PC-9 (cell line): ENCODE data around the gene KIAA1217. TPM values are rescaled to one million over a fixed set of nuclear protein-coding genes. Genes with fewer than 3 reads are reported as not detected.

Source experiments
- BruUV-seq: library from RNA; stranded (reverse); fragments of 400-500 nt; replicated peaks from 2 replicates; lab custom pipeline; 2021; lab: Mats Ljungman, UMichigan
- CTCF ChIA-PET: fragments of 300-600 bp; sonication (Branson Sonifier 250); formaldehyde crosslinking; loops from one replicate; lab custom pipeline; 2022; ENCODE audit warnings: antibody characterized with exemption; lab: Charles Lee
- POLR2A ChIA-PET: fragments of 300-600 bp; sonication (Branson Sonifier 250); formaldehyde crosslinking; loops from one replicate; lab custom pipeline; 2022; ENCODE audit warnings: antibody characterized with exemption; ENCODE audit not compliant: unreplicated experiment; lab: Charles Lee
- DNase-seq, 2 experiments: peaks; one replicate each; pipeline versions ENCODE4 v3.0.0 to v3.0.0-alpha.2; 2015 to 2022; ENCODE audit warnings: mixed read lengths in 1 of 2
- H2AFZ ChIP-seq: fragments of 200-600 bp; sonication (generic); 2 replicates; pipeline ENCODE4 v1.8.1; 2017; ENCODE audit warnings: antibody characterized with exemption
- H3F3A ChIP-seq: fragments of 200-600 bp; sonication (generic); 2 replicates; pipeline ENCODE4 v1.8.1; 2017; ENCODE audit warnings: antibody characterized with exemption, mild to moderate bottlenecking, low read depth; ENCODE audit not compliant: insufficient read depth
- H3K27ac ChIP-seq: fragments of 200-600 bp; sonication (generic); 2 replicates; pipeline ENCODE4 v1.6.1; 2016; ENCODE audit warnings: mixed run types
- H3K27me3 ChIP-seq: fragments of 200-600 bp; sonication (generic); 2 replicates; pipeline ENCODE4 v1.6.1; 2016; ENCODE audit warnings: low read depth, mixed run types; ENCODE audit not compliant: insufficient read depth
- H3K36me3 ChIP-seq: fragments of 200-600 bp; sonication (generic); 2 replicates; pipeline ENCODE4 v1.6.1; 2016; ENCODE audit warnings: low read depth, mixed run types
- H3K4me1 ChIP-seq: fragments of 200-600 bp; sonication (generic); replicated peaks from 2 replicates; pipeline ENCODE4 v1.6.1; 2016; ENCODE audit warnings: mixed run types; ENCODE audit not compliant: insufficient read depth
- H3K4me2 ChIP-seq: fragments of 200-600 bp; sonication (generic); 2 replicates; pipeline ENCODE4 v1.6.1; 2017; ENCODE audit warnings: mixed run types
- H3K4me3 ChIP-seq: fragments of 200-600 bp; sonication (generic); 2 replicates; pipeline ENCODE4 v1.6.1; 2016; ENCODE audit warnings: mixed run types
- H3K79me2 ChIP-seq: fragments of 200-600 bp; sonication (generic); 2 replicates; pipeline ENCODE4 v1.6.1; 2017; ENCODE audit warnings: low read depth, mixed run types
- H3K9me2 ChIP-seq: fragments of 200-600 bp; sonication (generic); 2 replicates; pipeline ENCODE4 v1.8.1; 2017; ENCODE audit warnings: mild to moderate bottlenecking; ENCODE audit not compliant: insufficient read depth
- H3K9me3 ChIP-seq: fragments of 200-600 bp; sonication (generic); 2 replicates; pipeline ENCODE4 v1.8.1; 2016; ENCODE audit warnings: low read depth; ENCODE audit not compliant: insufficient read depth
- H4K20me1 ChIP-seq: fragments of 200-600 bp; sonication (generic); 2 replicates; pipeline ENCODE4 v1.8.1; 2017; ENCODE audit not compliant: insufficient read depth
- EZH2 ChIP-seq: fragments of 200-600 bp; sonication (generic); IDR thresholded peaks from 2 replicates; pipeline ENCODE4 v1.8.0; 2017; ENCODE audit warnings: antibody characterized with exemption, low read depth
- intact Hi-C: fragments of 100-400 bp; cut with micrococcal nuclease; formaldehyde crosslinking; loops from one replicate; pipeline ENCODE4 v1.10.0; 2022; ENCODE audit not compliant: unreplicated experiment
- total RNA-seq: library from RNA; stranded (reverse); gene quantifications from 2 replicates; pipeline ENCODE4 v1.2.3, GENCODE V29; 2021
- TF ChIP-seq, protein P1 (sequence below): fragments of 200-600 bp; sonication (generic); conservative IDR thresholded peaks from 2 replicates; pipeline ENCODE4 v1.6.1; 2017; ENCODE audit warnings: mixed run types, antibody characterized with exemption, mild to moderate bottlenecking, moderate library complexity

KIAA1217 gene
- total RNA-seq, 1 experiment from 2014 or later: 41.1 TPM

DNA sequence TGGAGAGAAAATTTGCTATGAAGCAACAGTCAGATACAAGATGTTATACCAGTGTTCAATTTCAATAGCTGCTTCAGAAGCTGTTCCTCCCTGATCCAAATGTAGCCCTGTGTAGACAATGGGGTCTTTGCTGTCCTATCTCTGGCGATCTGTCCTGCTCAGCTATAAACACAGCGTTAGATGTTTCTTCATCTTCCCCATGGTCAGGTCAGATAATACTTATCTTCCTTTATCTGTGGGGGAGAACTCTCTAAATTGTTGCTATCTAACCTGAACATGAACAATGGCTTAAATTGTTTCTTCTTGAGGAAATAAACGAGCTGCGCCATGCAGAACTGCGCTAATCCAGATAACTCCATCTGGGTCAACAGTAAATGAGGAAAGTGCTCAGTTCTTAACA is 15.6 kb upstream of the KIAA1217 start:
- Histone ChIP-seq H3K79me2 (no peaks in the 10 kb centered on the region), H3K4me3 (no peak overlapping the region), H4K20me1 (no peaks in the 10 kb centered on the region), H3K36me3 (no peaks in the 10 kb centered on the region), H3F3A (no peaks in the 10 kb centered on the region), H3K4me2 (no peak overlapping the region), H3K27me3 (no peaks in the 10 kb centered on the region), H3K9me3 (no peaks in the 10 kb centered on the region), H3K4me1 (no peaks in the 10 kb centered on the region), H3K9me2 (no peaks in the 10 kb centered on the region), H3K27ac (no peak overlapping the region), H2AFZ (no peak overlapping the region)
- intact Hi-C loops: no loop called here
- no peak for DNase-seq
- CTCF ChIA-PET: no interaction called here
- BruUV-seq: no TSS peak
- TF ChIP-seq, protein P1, sequence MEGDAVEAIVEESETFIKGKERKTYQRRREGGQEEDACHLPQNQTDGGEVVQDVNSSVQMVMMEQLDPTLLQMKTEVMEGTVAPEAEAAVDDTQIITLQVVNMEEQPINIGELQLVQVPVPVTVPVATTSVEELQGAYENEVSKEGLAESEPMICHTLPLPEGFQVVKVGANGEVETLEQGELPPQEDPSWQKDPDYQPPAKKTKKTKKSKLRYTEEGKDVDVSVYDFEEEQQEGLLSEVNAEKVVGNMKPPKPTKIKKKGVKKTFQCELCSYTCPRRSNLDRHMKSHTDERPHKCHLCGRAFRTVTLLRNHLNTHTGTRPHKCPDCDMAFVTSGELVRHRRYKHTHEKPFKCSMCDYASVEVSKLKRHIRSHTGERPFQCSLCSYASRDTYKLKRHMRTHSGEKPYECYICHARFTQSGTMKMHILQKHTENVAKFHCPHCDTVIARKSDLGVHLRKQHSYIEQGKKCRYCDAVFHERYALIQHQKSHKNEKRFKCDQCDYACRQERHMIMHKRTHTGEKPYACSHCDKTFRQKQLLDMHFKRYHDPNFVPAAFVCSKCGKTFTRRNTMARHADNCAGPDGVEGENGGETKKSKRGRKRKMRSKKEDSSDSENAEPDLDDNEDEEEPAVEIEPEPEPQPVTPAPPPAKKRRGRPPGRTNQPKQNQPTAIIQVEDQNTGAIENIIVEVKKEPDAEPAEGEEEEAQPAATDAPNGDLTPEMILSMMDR: no peak
- no peak for TF ChIP-seq EZH2
- POLR2A ChIA-PET: interaction anchor here (0.6 kb wide), 2 partner anchors 199 to 292 kb away, joined by 3 to 14 read pairs; no protein-coding TSS in a partner anchor

DNA sequence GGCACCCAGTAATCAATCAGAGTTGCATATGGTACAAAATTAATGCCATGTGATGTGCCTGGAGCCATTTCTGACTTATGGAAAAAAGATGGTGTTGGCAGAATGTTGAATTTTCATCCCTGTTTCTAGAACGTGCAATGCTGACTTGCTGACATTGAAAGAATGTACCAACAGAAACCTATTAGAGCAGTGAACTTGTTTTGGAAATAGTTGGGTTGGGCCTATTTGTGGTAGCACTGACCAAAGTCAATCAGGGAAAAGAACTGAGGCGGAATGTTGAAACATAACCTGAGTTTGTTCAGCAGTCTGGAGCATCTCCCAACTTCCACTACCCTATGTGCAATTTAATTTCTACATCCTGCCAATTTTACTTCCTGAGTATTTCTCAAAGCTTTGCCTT is 11.7 kb upstream of the KIAA1217 start:
- CTCF ChIA-PET: interaction anchor here (0.6 kb wide), 1 partner anchor 56 kb away, joined by 4 read pairs; no protein-coding TSS in a partner anchor
- POLR2A ChIA-PET: no interaction called here
- intact Hi-C loops: loop anchor here (2.0 to 5.0 kb wide), 4 partner anchors 40 to 1040 kb away; no protein-coding TSS in a partner anchor

DNA sequence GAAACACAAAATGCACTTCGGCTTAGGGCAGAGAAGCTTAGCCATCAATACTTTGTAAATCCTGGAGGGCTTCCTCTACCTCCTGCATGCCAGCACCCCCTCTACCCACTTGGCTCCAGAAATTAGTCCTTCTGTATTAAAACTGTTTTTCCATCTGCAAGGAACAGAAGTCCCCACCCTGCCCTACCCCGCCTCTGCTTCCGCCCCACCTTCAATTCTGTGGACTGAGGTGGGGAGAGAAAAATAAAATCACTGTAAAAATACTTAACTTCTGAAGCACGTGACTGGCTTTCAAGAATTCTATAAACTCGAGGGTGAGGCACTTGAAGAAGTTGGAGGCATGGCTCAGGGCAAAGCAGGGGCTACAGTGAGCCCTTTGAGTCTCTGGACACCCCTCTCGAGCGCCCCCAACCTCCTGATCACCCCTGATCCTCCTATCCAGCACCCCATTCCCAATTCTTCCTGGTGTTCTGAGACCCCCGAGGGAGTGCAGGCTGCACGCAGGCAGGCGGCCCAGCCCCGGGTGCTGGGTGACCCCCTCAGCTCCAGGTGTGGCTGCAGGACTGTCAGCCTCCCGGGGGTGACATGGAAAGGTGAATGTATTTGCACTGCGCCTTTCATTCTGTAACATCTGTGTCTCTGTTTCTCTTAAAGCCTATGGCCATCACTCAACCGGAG is 7.3 kb upstream of the KIAA1217 start:
- H3K27ac ChIP-seq: no peak overlapping the region
- TF ChIP-seq EZH2: no peak
- TF ChIP-seq, protein P1: no peak
- no peaks in the 10 kb centered on the region for H3K9me2 ChIP-seq
- POLR2A ChIA-PET: no interaction called here
- no peaks in the 10 kb centered on the region for H3F3A ChIP-seq
- H3K36me3 ChIP-seq: no peaks in the 10 kb centered on the region
- H3K79me2 ChIP-seq: no peaks in the 10 kb centered on the region
- DNase-seq: no peak
- H3K4me2 ChIP-seq: no peak overlapping the region
- peaks cover 8% of the 10 kb centered on the region for H3K4me1 ChIP-seq
- CTCF ChIA-PET: no interaction called here
- H3K4me3 ChIP-seq: no peak overlapping the region
- no peak overlapping the region for H2AFZ ChIP-seq
- H3K9me3 ChIP-seq: no peaks in the 10 kb centered on the region
- no peaks in the 10 kb centered on the region for H3K27me3 ChIP-seq
- intact Hi-C loops: no loop called here
- H4K20me1 ChIP-seq: no peaks in the 10 kb centered on the region
- BruUV-seq: no TSS peak

More for the DNA sequence above, 11.7 kb upstream of the KIAA1217 start:
- no peaks in the 10 kb centered on the region for H4K20me1 ChIP-seq
- no TSS peak for BruUV-seq
- no peaks in the 10 kb centered on the region for H3K9me3 ChIP-seq
- TF ChIP-seq EZH2: no peak
- TF ChIP-seq, protein P1: no peak
- no peak overlapping the region for H3K4me2 ChIP-seq
- no peaks in the 10 kb centered on the region for H3K79me2 ChIP-seq
- no peaks in the 10 kb centered on the region for H3K27me3 ChIP-seq
- no peak overlapping the region for H3K27ac ChIP-seq
- no peaks in the 10 kb centered on the region for H3K4me1 ChIP-seq
- H2AFZ ChIP-seq: no peak overlapping the region
- no peak for DNase-seq
- no peaks in the 10 kb centered on the region for H3K9me2 ChIP-seq
- H3K4me3 ChIP-seq: no peak overlapping the region
- H3K36me3 ChIP-seq: no peaks in the 10 kb centered on the region
- H3F3A ChIP-seq: no peaks in the 10 kb centered on the region
